ENCODE measurements around the gene ST6GALNAC1. TPM values are rescaled to one million over a fixed set of nuclear protein-coding genes. Genes with fewer than 3 reads are reported as not detected.

The ST6GALNAC1 gene
- total RNA-seq = 0.75 TPM

GRCh38 chr17:76643553-76644148, at the start of gene ST6GALNAC1:
ST6GALNAC1 (minus strand) TSS chr17:76643757; CDS start chr17:76643638, 119 bp downstream.
- DNase-seq (ENCODE audit: low spot score) (no peak), ATAC-seq (peak; percentile 45)

GRCh38 chr17:76691379-76692191, 48.0 kb upstream of the ST6GALNAC1 start:
- DNase-seq (ENCODE audit: low spot score) = no peak

GRCh38 chr17:76690596-76691280, 47.2 kb upstream of the ST6GALNAC1 start:
- ATAC-seq = no peak
- no peak for DNase-seq (ENCODE audit: low spot score)

More at GRCh38 chr17:76691379-76692191, 48.0 kb upstream of the ST6GALNAC1 start:
- ATAC-seq = no peak

GRCh38 chr17:76689859-76690258, 46.3 kb upstream of the ST6GALNAC1 start:
- no peak for ATAC-seq

GRCh38 chr17:76688165-76688622, 44.6 kb upstream of the ST6GALNAC1 start:
- no peak for ATAC-seq
- DNase-seq (ENCODE audit: low spot score) = no peak

More at GRCh38 chr17:76689859-76690258, 46.3 kb upstream of the ST6GALNAC1 start:
- no peak for DNase-seq (ENCODE audit: low spot score)

- ATAC-seq (no peak), DNase-seq (ENCODE audit: low spot score) (no peak)
These were observed 44.0 kb upstream of the ST6GALNAC1 start for GRCh38 chr17:76687298-76688164.

- no peak for DNase-seq (ENCODE audit: low spot score)
- no peak for ATAC-seq
These were observed 43.2 kb upstream of the ST6GALNAC1 start for GRCh38 chr17:76686538-76687297.

- peak; percentile 28 for ATAC-seq
These were observed 42.3 kb upstream of the ST6GALNAC1 start for GRCh38 chr17:76685846-76686245.

GRCh38 chr17:76685366-76685765, 41.8 kb upstream of the ST6GALNAC1 start:
- ATAC-seq (no peak), DNase-seq (ENCODE audit: low spot score) (no peak)

More at GRCh38 chr17:76685846-76686245, 42.3 kb upstream of the ST6GALNAC1 start:
- DNase-seq (ENCODE audit: low spot score) = no peak

GRCh38 chr17:76684756-76685155, 41.2 kb upstream of the ST6GALNAC1 start:
- DNase-seq (ENCODE audit: low spot score) (no peak), ATAC-seq (no peak)

GRCh38 chr17:76683921-76684745, 40.6 kb upstream of the ST6GALNAC1 start:
- no peak for DNase-seq (ENCODE audit: low spot score)
- no peak for ATAC-seq

GRCh38 chr17:76683011-76683755, 39.6 kb upstream of the ST6GALNAC1 start:
- ATAC-seq = no peak
- DNase-seq (ENCODE audit: low spot score) = no peak

GRCh38 chr17:76682296-76682695, 38.7 kb upstream of the ST6GALNAC1 start:
- no peak for ATAC-seq
- no peak for DNase-seq (ENCODE audit: low spot score)

- DNase-seq (ENCODE audit: low spot score) = peak; percentile 62
- peak; percentile 78 for ATAC-seq
These were observed 37.9 kb upstream of the ST6GALNAC1 start for GRCh38 chr17:76681222-76682137.

GRCh38 chr17:76679239-76679638, 35.7 kb upstream of the ST6GALNAC1 start:
- ATAC-seq = no peak
- no peak for DNase-seq (ENCODE audit: low spot score)

- ATAC-seq = no peak
- DNase-seq (ENCODE audit: low spot score) = no peak
These were observed 34.8 kb upstream of the ST6GALNAC1 start for GRCh38 chr17:76678330-76678729.

- ATAC-seq (no peak), DNase-seq (ENCODE audit: low spot score) (no peak)
These were observed 33.8 kb upstream of the ST6GALNAC1 start for GRCh38 chr17:76677406-76677805.
